GM19043 (cell line): ENCODE results near the gene RGS6.

ENCODE experiments used
- ATAC-seq: cut with Tn5 transposase; IDR thresholded peaks from one replicate; pipeline ENCODE4 v1.9.1; 2021; ENCODE audit warnings: low read depth; ENCODE audit not compliant: unreplicated experiment

The RGS6 gene

DNA sequence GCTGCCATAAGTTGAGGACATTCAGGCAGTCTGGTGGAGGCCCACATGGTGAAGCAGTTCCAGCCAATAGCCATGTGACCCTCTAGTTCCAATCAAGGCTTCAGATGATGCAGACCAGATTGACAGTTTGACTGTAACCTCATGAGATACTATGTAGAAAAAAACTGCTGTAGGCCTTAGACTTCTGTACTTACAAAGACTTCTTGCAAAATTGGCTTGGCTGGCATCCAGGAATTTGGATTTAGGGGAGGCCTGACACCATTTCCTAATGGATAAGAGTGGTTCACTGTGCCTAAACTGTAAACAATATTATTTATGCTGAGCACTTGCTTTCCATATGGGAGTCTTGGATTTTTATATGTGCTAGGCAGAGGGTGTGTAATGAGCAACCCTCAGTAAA, 76.4 kb downstream of the RGS6 start:
- no peak for ATAC-seq

DNA sequence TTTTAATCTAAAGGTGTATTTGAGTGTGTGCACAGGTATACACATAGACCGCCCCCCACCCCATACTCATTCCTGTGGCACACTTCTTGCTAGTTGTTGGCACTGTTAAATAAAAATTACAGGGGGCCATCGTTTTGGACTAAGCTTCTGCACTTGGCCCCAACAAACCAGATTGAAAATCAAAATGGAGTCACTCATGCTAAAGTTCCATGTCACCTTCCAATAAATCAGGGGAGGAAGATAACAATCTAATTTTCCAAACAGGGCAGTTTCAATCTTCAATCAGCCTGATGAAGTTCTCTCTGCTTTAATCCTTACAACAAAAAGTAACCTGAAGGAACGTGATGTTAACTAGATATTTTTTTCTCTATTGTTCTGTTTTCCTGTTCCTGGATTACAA, 78.2 kb downstream of the RGS6 start:
- no peak for ATAC-seq

DNA sequence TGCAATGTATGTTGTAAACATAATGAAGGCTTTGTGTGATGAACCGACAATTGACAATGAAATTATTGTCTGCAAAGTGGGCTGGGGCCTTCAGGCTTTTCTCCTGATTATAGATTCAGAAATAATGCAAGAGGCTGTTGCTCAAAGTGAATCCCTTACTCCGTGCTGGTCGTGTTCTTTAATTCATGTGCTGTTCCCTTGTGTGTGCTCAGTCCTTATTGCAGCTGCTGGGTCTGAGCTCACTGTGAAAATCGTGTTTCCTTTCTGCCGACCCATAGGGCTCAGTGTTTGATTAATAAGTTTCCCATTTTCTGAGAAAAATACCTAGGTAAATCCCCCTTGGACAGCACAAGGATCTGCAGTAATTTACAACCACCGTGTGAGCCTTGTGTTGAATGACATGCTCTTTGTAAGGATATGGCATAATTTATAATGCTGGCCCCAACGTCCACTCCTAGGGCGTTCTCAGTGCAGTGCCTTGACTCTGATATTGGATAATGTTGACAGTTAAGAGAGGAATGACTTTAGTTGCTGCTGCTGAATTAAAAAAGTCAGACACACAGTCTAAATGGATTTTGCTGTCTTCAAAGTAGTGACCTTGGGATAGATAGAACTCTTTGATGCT, 81.6 kb downstream of the RGS6 start:
- ATAC-seq: no peak

DNA sequence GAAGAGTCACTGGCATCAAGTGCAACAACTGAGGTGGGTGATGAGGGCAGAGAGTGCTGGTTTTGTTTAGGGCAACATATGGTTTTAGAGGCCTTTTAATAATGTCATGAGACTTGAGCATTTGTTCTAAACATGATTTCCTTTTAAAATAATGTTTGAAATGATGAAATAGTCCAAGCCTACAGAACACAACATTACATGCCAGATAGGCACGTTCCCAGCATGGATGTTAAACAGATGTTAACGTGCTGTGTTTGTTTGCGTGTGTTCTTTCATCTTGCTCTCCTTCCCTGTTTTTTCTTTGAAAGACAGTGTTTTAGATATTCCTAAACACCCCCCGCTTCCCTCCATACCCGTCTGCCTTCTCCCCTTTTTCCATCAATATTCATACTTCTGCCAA, 82.3 kb downstream of the RGS6 start:
- ATAC-seq: no peak

DNA sequence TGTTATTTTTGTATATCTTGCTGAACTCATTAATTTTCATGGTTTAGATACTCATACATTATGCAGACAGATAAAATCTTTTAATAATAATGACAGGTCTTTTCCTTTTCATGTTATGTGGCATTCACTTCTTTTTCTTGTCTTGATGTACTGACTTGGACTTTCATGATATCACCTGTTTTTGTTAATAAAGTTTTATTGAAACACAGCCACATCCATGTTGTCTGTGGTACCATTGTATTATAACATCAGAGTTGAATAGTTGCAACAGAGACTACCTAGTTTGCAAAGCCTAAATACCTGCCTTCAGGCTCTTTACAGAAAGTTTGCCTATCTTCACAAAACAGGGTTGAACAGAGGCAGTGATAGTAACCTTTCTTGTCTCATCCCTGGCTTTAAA, 85.1 kb downstream of the RGS6 start:
- no peak for ATAC-seq

DNA sequence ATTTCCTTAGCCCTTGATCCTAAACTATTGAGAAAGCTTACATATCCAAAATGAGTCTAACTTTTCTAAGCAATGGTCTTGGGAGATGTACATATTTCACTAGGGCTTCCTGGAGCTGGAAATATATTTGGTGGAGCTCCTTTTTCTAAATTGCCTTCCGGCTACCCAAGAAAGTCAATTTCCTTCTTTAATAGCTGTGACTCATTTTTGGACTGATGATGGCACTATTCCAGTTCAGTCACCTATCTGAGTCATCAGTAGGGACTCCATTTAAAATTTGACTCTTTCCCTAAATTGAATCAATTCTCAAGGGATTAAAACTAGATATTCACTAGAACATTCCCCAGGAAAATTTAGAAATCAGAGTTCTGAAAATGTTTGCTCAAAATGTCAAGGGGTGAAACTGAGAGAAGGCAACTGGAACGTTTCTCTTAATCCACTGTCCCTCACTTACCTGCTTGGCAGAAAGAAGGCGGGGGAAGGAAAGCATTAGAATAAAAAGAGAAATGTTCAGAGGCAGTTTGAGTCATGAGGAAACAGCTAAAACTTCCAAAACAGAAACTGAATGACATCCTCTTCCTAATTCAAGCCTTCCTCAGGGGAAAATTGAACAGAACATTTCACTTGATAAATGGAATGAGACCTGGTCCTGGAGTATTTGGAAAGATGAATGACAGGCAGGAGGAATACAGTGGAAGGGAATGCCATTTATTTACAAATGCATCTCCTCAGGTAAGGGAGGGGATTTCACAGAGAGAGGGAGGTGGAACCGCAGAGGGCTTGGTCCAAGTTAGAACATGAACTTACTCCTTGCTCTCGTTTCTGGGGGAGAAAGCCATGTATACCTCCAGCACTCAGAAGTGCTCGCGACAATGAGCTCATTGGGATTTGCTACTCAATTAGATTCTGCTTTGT, 91.2 kb downstream of the RGS6 start:
- ATAC-seq: no peak

DNA sequence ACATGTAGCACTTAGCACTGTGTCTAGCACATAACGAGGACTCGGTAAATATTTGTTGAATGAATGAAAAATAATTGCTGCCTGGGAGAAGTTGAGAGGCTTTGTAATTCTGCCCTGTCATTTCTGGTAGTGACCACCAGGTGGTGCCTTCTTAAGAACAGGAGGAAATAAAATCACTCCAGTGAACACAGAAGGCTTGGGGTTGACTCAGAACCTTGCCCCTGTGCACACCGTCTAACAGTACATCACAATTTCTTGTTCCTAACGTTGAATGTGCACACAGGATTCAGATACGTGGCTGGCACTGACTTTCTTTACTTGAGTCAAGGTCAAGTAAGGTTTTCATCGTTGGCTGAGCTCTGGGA, 91.8 kb downstream of the RGS6 start:
- no peak for ATAC-seq

DNA sequence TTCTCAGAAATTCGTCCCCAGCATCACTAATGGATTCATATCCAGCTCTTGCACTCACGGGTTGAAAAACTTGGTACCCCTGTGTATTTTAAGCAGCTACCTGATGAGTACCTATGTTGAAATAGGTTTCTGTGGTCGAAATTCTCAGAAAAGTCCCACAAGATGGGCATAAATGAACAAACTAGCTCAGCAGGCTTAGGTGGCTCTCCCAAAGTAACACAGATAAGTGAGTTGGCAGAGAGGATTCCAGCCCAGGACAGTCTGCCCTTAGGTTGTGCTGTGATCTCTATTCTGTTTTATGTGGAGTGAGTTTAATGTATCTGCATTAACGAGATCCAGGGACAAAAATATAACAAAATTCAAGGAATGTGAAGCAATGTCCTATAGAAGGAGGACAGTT, 92.3 kb downstream of the RGS6 start:
- ATAC-seq: no peak

DNA sequence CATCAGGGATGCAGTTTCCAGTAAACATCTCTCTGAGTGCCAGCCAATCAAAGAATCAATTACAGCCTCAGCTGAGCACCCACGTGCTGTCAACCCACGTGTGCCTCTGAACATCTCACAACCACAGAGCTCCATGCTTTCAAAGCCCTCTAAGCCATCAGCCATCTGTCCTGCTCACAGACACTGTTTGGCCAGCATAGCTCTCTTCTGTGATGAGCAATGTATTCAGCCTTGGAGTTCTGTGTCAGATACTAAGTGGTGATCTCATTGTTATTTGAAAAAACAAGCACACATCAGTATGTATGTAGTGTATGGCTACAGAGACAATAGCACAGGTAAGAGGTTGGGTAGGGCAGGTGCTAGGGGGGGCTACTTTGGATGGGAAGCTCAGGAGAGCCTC, 94.3 kb downstream of the RGS6 start:
- no peak for ATAC-seq

DNA sequence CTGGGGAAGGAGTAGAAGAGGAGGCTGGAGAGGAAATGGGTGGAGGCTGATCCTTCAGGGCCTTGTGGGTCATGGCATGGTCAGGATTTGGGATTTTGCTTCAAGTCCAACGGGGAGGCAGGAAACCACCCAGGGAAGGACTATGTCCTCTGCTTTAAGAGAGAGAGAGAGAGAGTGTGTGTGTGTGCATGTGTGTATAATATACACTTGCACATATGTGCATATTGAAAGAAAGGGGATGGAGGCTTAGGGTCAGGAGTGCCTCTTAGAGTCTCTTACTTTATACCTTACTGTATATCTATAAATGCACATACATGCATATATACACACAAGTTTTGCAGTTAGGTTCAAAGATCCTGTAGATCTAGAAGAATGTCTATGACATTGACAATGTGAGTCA, 94.8 kb downstream of the RGS6 start:
- no peak for ATAC-seq

DNA sequence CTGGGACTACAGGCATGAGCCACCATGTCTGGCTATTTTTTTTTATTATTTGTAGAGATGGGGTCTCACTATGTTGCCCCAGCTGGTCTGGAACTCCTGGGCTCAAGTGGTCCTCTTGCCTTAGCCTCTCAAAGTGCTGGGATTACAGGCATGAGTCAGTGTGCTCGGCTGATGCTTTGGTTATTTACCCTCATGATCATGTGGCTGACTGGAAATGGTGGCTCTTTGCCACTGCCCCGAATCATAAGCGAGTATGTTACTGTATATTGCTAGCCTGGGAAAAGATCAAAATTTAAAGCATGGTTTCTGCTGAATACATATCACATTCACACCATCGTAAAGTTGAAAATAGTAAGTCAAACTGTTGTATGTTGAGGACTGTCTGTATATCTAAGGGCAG, 101.1 kb downstream of the RGS6 start:
- ATAC-seq: no peak

DNA sequence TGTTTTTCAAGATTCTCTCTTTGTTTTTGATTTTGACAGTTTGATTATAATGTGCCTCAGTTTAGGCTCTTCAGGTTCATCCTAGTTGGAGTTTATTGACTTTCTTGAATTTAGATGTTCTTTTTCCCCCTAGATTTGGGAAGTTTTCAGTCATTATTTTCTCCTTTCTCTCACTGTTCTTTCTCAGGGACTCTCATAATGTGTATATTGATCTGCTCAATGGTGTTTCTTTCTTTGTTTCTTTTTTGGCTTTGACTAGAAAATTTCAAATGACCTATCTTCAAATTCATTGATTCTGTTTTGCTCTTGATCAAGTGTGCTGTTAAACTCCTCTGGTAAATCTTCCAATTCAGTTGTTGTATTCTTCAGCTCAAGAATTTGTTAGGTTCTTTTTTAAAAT, 108.3 kb downstream of the RGS6 start:
- ATAC-seq: no peak

DNA sequence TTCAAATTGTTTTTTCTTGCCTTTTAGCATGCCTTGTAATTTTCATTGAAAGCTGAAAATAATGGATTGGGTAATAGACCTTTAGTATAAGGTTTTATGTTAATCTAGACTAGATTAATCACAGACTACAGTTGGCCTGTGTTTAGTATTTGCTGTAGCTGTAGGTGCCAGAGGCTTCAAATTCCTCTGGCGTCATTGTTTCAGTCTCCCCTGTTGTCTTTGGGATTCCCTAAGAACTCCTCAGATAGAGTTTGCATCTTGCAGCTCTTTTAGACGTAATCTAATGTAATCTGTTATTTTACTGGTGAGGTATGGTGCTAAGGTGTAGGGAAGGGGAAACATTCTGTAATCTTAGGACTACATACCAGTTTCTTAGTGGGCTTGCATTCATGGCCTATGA, 113.0 kb downstream of the RGS6 start:
- ATAC-seq: no peak

DNA sequence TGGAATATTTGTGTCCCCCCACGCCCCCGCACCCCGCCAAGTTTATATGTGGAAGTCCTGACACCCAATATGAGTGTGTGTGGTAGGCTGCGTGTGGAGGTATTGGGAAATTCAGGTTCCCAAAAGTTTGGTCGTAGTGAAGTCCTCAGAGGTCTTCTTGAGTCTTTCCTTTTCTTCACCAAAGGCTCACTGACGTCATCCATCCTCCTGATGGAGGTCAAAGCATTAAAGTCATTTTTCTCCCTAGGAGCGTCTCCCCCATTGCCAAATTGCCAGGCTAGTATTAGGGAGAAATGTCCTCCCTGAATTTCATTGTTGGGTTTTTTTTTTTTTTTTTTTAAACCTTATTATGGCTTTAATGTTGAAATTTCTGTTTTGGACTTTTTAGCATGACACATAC, 113.7 kb downstream of the RGS6 start:
- ATAC-seq: no peak

DNA sequence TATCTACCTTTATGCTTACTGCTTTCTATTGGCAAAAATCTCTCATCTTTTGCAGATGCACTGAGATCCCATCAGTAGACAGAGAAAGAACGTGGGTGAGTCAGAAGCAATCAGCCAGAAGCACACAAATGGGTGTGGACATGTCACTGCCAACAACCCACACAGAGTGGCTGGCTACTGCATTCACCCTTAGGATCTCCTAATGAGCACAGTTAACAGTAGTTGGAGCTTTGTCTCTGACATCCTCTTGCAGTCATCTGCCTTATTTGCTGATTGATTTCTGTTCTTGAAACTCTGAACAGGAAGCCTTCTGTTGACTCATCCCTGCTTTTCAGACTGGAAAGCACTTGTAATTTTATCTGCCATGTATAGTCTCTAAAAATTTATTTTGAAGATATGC, 117.2 kb downstream of the RGS6 start:
- no peak for ATAC-seq

DNA sequence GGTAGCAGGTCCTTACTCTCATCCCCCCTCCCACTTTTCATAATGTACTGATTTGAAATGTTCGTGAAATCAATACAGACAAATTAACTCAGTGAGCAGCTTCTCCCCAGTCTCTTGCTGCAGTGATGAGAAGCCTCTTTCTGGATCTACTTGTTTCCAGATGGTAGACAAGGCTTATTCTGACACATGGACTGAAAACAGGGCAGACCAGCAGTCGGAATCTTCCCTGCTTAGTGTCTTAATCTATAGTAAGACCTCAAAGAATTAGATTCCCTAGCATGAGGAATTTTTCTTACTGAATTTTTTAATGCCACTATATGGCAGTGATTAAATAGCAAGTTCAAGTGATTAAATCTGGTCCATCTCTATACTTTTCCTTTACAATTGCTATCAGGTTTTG, 120.1 kb downstream of the RGS6 start:
- ATAC-seq: no peak

DNA sequence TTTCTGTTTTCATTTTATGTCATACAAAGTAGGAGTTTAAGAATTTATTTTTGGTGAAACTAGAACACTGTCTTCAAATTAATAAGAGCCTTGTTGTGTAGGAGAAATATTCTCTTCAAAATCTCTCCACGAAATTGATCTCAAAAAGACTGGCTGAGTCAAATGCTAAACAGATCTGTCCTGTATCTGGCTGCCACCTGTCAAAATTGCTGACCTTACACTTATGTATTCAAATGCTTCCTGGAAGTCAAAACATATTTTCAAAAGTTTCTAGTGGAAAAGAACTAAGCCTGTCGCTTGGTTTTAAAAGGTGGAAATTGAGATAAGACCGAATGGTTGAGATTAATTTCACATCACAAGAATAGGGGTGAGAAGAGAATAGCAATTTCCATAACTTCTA, 121.4 kb downstream of the RGS6 start:
- ATAC-seq: no peak

DNA sequence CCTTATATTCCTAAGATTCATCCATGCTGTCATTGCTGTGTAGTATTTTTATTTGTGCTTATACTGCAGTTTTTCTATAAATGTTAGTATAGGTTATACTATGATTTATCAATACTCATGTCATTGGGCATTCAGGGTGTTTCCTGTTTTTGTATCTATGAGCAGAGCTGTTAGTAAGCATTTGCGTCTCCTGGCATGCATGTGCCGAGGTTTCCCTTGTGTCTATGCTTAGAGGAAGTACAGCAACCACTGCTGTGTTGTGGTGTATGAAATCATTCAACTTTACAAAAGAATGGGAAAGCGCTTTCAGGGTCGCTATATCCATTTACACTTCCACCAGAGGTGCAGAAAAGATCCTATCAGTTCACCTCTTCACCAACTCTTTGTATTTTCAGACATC, 122.7 kb downstream of the RGS6 start:
- no peak for ATAC-seq

DNA sequence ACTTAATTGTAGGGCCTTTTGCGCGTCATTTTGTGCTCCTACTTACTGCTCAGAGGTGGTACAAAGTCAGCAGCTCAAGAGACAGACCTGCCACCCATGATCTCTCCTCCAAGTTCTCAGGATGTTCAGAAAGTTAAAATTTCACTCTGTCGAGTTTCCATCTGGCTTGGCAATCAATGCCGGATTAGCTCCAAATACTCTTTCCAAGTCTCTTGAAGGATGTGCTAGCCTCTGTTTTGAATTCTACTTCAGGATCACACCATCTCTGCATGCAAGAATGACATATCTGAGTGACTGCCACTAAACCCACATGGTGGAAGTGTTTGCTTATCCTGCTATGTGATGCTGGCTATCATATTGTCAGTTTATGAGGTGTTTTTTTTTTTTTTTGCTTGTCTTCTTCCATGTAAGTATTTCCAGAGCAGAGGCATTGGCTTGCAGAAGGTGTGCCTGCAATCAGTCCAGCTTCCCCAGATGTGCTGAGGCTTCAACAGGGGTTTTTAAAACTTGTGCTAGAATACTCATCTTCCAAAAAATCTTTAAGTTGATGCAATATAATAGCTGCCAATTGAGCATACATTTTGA, 125.6 kb downstream of the RGS6 start:
- no peak for ATAC-seq

DNA sequence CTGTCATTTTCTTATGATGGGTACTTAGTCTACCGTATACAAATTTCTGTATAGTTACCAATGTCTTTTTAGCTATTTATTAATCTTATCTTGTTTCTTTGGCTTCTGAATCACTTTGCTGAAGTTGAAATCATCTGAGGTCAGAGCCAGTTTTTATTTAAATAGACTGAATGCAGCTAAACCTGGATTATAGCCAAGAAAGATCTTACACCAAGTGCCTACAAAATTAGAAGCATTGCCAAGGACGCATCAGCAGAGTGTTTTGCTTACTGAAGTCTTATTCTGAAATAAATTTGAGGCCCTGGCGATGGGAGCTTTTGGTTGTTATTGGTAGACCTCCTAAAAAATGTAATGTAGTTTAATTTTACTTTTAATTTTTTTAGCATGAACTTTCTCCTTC, 128.2 kb downstream of the RGS6 start:
- ATAC-seq: no peak

DNA sequence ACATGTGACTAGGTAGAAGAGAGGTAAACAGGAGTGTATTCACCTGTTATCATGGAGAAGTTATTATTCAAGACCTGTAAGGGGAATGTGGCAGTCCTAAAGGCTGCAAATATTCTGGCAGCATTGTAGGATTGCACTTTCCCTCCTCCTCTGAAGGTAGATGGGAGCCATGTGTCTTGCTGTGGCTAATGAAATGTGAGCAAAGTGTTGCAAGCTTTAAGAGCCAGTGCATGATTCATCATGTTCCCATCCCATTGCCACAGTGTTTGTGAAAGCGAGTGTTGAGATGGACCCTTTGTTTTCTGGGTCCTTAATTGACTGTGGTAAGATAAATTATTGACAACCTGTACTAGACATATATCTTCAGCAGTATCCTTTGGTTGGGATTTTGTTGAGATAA, 128.7 kb downstream of the RGS6 start:
- ATAC-seq: no peak

DNA sequence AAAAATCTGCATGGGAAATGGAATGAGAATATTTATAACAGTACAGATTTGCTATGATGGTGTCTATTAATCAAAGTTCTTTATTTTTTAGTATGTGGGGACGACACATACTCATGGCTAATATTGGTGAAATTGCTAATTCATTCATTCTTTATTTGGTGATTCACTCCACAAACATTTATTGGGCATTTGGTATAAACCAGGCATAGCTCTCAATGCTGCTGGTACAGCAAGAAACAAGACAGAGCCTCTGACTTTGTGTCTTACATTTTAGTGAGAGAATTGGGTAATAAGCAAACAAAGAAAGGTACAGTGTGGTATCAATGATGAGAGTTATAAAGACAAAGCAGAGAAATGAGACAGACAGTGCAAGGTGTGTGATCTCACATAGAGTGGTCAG, 129.5 kb downstream of the RGS6 start:
- no peak for ATAC-seq
